NCI-H748 (cell line): ENCODE results near the gene SIRPB1.
"Not testable (repeated sequence)": the region's sequence is repeated elsewhere in the genome, so short reads cannot be mapped to it uniquely, and the experiment has no call there.

Source experiments
- DNase-seq: peaks from one replicate; lab custom pipeline; 2025; ENCODE audit not compliant: unreplicated experiment; lab: John Stamatoyannopoulos, UW

The SIRPB1 gene

DNA sequence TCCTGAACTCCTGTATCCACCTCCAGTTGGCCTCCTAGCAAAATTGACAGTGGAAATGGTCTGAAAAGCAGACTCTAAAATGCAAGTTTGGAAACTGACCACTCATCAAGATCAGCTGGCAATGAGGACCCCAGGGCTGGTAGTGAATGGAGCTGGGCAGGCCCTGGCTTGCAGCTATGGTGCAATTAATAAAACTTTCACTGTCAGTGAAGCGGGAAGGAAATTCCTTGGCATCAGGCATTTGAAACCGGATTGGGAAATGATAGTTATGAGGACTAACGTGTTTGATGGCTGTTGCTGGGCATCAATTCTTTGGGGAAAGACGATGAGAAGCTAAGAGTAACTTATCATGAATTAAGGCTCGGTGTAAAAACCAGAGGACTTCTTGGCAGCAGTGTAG, 19.1 kb downstream of the SIRPB1 start:
- DNase-seq: no peak

DNA sequence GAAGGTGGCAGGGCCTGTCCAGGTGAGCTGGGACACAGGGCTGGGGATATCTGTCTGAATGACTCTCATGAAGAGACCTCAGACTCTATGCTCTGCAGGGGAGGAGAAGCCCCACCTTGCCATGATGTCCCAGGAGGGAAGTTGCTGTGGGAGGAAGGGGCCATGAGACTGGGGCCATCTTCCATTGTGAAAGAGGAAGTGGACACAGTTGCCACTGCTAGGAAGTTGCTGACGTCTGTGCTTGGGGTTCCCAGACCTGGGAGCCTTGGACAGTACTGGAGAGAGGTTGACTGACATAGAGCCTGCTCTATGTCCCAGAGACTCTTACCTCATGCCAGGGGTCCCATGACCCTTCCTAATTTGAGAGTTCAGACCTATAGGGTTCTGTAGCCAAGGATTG, 24.5 kb downstream of the SIRPB1 start:
- no peak for DNase-seq

DNA sequence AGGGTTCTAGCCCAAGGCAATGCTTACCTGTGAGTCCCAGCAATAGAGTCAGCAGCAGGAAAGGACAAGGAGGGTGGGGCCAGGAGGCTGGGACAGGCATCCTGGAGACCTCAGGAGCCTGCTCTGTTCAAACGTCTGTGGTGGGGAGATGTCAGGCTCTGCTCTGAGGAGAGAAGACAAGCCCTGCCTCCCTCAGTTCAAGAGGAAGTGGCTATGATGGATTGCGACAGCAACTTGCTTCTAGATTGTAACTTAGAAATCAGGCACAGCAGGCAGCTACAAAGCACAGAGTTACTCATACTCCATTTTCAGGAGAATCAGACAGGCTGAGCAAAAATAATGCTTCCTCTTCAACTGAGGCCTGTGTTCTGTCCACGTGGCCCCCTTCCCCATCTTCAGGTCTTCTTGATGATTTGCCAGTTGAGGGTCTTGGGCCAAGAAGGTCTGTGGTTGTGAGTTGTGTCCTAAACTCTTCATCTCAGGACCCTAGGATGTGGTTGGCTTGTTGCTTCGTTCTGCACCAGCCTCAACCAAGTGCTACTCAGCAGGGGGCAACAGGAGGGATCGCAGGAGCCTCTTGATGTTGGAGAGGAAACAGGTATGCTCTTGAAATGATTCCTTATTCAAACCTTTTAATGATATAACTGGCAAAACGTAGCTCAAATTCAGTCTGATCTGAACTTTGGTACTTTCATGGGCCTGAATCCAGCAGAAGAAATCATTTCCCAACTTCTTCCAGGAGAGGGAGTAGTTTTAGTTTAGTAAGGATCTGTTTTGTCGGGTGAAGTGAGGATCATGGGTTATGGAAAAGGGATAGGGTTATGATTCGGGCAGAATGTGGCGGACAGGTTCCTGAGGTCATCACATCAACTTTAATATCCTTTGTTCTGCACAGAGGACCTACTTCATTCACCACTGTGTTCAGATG, 31.0 kb downstream of the SIRPB1 start:
- no peak for DNase-seq

DNA sequence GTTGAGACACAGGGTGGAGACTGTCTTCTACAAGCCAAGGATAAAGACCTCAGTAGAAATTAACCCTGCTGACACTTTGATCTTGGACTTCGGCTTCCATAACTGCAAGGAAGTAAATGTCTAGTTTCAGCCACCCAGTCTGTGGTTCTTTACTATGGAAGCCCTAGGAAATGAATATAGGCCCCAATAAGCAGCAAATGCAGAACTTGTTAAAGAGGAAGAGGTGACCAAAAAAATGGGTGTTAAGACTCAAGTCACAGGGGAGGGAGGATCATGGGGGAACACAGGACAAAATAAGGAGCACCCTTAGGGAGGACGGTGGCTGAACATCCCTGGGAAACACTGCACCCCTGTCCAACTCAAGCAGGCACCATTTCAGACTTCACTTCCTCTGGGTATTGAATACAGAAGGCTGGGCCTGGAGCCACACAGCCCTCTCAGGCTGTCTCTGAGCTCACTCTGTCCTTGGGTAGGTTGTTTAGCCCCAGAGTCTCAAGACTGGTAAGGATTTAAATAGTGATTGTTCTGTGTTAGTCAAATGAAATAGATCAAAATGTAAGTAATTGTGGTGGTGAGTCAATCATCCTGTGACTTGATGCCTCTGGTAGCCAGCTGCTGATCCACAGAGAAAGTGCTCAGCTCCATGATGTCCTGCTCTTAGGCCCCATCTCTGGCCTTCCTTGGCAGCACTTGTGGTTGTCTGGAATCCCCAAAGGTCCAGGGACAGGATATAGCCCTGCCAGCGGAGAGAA, 31.9 kb downstream of the SIRPB1 start:
- no peak for DNase-seq

DNA sequence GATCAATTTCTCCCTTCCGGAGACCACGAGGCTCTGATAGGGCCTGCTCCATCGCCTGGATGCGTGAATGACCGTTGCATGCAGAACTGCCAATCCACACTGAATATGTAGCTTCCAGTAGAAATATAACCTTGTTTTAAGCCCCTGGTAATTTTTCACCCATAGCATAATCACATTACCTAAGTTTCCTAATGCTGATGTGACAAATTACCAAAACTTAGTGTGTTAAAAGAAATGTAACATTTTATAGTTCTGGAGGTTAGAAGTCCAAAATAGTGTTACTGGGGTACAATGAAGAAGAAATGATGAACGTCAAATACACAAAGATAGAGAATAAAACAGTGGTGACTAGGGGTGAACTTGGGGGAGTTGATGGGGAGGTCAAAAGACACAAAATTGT, 40.3 kb downstream of the SIRPB1 start:
- DNase-seq: no peak

DNA sequence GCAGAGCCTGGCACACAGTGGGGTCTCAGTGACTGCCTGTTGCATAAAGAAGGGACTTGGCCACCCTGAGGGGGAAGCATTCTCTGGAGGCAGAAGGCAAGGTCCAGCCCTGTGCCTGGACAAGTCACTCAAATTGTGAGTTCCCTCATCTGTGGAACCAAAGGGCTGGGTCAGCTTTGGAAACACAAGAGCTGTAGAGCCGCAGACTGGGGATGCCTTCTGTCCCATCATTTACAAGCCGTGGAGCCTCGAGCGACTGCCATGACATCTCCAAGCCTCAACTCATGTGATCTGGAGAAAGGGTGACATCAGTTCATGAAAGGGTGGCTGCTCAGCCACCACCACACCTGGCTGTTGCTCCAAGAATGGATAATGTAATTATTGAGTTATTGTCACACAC, 41.9 kb downstream of the SIRPB1 start:
- no peak for DNase-seq

DNA sequence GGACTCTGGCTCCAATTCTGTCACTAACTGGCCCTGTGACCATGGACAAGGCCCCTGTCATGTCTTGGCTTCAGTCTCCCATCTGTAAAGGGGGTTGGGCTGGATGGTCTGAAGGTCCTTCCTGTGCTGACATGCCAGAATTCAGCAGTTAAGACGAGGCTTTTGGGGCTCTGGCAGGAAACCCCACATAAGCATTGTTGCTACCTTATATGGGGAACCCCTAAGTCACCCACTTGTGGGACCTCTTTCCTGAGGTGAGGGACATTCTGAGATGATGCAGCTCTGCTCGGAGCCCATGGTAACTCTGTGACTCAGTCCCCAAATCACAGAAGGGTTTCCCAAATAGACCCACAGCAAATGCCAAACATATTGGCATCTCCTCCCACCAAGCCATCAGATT, 42.5 kb downstream of the SIRPB1 start:
- not testable (repeated sequence) for DNase-seq

DNA sequence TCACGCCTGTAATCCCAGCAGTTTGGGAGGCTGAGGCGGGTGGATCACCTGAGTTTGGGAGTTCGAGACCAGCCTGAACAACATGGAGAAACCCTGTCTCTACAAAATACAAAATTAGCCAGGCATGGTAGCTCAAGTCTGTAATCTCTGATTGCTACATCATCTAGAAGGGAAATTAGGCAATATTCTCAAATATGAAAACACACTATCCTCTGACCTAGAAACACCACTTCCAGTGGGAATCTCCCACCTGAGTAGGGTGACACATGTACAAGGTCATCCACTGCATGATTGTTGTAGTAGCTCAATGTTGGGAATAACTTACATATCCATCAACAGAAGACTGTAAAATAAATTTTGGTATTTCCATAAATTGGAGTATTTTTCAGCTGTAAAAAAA, 43.2 kb downstream of the SIRPB1 start:
- DNase-seq: no peak

DNA sequence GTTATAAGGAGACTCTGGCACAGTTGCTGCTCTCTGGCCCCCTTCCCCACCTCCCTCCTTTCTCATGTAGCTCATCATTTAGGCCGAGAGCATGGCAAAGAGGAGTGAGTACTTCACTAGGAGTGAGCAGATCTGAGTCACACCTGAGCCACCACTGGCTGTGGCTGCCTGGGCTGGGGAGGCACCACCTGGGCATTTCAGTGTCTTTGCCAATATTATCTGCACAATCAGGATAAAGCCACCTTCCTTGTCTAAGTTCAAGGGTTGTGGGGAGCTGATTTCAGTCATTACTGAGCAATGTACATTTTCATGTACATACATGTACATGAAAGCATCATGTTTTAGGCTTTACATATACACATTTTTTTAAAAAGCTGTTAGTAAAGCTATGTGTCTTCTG, 43.8 kb downstream of the SIRPB1 start:
- DNase-seq: not testable (repeated sequence)

DNA sequence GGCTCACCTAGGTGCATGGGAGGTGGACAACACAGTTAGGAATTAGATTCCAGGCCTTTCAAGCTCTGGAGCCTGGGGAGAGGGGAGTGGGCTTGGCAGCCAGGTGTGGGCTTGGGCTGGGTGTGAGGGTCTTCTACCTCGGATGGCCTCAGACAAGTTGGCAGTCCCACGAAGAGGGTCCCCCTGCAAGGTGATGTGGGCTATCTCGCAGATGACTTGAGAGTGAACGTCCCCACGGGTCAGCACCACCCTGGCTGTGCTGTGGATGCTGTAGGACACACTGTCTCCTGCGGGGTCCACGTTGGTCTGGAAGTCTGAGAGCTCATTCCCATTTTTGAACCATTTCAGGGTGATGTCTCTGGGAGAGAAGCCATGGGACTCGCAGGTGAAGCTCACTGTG, 48.2 kb downstream of the SIRPB1 start:
- DNase-seq: not testable (repeated sequence)
